CD8-positive, alpha-beta memory T cell (primary cell): ENCODE results near the gene GPX4. TPM values are rescaled to one million over a fixed set of nuclear protein-coding genes. Genes with fewer than 3 reads are reported as not detected.

Source experiments
- CTCF ChIA-PET: fragments of 350-600 bp; sonication (Branson Sonifier 250); formaldehyde crosslinking; loops from one replicate; lab custom pipeline; 2021; ENCODE audit warnings: antibody characterized with exemption; lab: Charles Lee
- POLR2A ChIA-PET: fragments of 350-600 bp; sonication (Branson Sonifier 250); formaldehyde crosslinking; loops from one replicate; lab custom pipeline; 2021; ENCODE audit warnings: antibody characterized with exemption; lab: Charles Lee
- DNase-seq, 5 donors: peaks; one replicate each; pipeline versions ENCODE4 v3.0.0 to v3.0.0-alpha.2; 2020 to 2022; ENCODE audit warnings: mixed read lengths in 1 of 5
- H3K27ac ChIP-seq: one replicate; pipeline ENCODE4 v1.7.0; 2013; ENCODE audit warnings: low read depth, mild to moderate bottlenecking, low read length, moderate library complexity
- H3K27me3 ChIP-seq: 2 replicates; pipeline ENCODE4 v1.7.0; 2013; ENCODE audit warnings: low read length, mild to moderate bottlenecking; ENCODE audit not compliant: insufficient read depth, poor library complexity, severe bottlenecking
- H3K36me3 ChIP-seq: 2 replicates; pipeline ENCODE4 v1.7.0; 2013; ENCODE audit warnings: mild to moderate bottlenecking, low read length, moderate library complexity; ENCODE audit not compliant: insufficient read depth
- H3K4me1 ChIP-seq: 2 replicates; pipeline ENCODE4 v1.7.0; 2013; ENCODE audit warnings: mild to moderate bottlenecking, low read length, moderate library complexity; ENCODE audit not compliant: insufficient read depth
- H3K4me3 ChIP-seq: 2 replicates; pipeline ENCODE4 v1.7.0; 2013; ENCODE audit warnings: mild to moderate bottlenecking, low read length
- H3K9me3 ChIP-seq: 2 replicates; pipeline ENCODE4 v1.7.0; 2013; ENCODE audit warnings: mild to moderate bottlenecking, low read length
- H3K27ac Mint-ChIP-seq, 8 donors: one replicate each; pipeline ENCODE4 v1.8.0; 2020 to 2021; ENCODE audit warnings: mixed read lengths in 8 of 8, mild to moderate bottlenecking in 6 of 8, inconsistent platforms in 3 of 8, moderate library complexity in 3 of 8
- H3K27me3 Mint-ChIP-seq, 2 donors: one replicate each; pipeline ENCODE4 v1.8.0; 2020 to 2021; ENCODE audit warnings: mixed read lengths in 2 of 2, mild to moderate bottlenecking in 1 of 2, moderate library complexity in 1 of 2
- H3K36me3 Mint-ChIP-seq, 3 donors: one replicate each; pipeline ENCODE4 v1.8.0; 2020 to 2021; ENCODE audit warnings: mixed read lengths in 3 of 3, inconsistent platforms in 1 of 3, mild to moderate bottlenecking in 1 of 3
- H3K4me1 Mint-ChIP-seq, 3 donors: one replicate each; pipeline ENCODE4 v1.8.0; 2020 to 2021; ENCODE audit warnings: mixed read lengths in 3 of 3, inconsistent platforms in 1 of 3, mild to moderate bottlenecking in 1 of 3
- H3K4me3 Mint-ChIP-seq, 7 donors: one replicate each; pipeline ENCODE4 v1.8.0; 2020 to 2021; ENCODE audit warnings: mixed read lengths in 7 of 7, mild to moderate bottlenecking in 6 of 7, moderate library complexity in 4 of 7, inconsistent platforms in 2 of 7
- H3K9me3 Mint-ChIP-seq, 5 donors: one replicate each; pipeline ENCODE4 v1.8.0; 2020 to 2022; ENCODE audit warnings: mixed read lengths in 5 of 5, mild to moderate bottlenecking in 3 of 5, moderate library complexity in 2 of 5, inconsistent platforms in 1 of 5
- polyA plus RNA-seq: library from polyadenylated mRNA; unstranded; fragments of 300-500 nt; fragmentation: Illumina TruSeq; gene quantifications from one replicate; pipeline ENCODE4 v1.2.3, GENCODE V29; 2021
- total RNA-seq, 2 experiments: library from RNA; stranded (reverse); gene quantifications; one replicate each; pipeline ENCODE4 v1.2.3, GENCODE V29; 2021

GPX4 gene
- total and polyA plus RNA-seq, 3 experiments from 2014 or later, result 222 to 373 (median 222) TPM

GRCh38 chr19:1093811-1094553 lies 9.8 kb upstream of the GPX4 start:
- ChIA-PET CTCF (interaction anchor here (0.8 to 2.6 kb wide), 8 partner anchors 8 to 29 kb away, joined by 3 to 11 read pairs (median 3); no protein-coding TSS in a partner anchor), POLR2A (interaction anchor here (0.5 to 3.4 kb wide), 12 partner anchors 9 to 189 kb away, joined by 3 to 13 read pairs (median 5); partner anchors contain the start of genes ABCA7, ARHGAP45 and GPX4)
- H3K36me3 Mint-ChIP-seq, result peaks cover 0 to 39% (median 0%) of the 10 kb centered on the region in 3 donors
- H3K4me1 ChIP-seq, result peaks cover 38% of the 10 kb centered on the region
- peak overlapping the region; percentile 84 for H3K4me3 ChIP-seq
- H3K27ac Mint-ChIP-seq, result peak overlapping the region in 7 of 8 donors; percentile 63 to 96 (median 84)
- no peaks in the 10 kb centered on the region for H3K9me3 ChIP-seq
- peak overlapping the region; percentile 85 to 98 (median 89) for H3K4me3 Mint-ChIP-seq
- peaks cover 33 to 62% (median 38%) of the 10 kb centered on the region in 3 donors for H3K4me1 Mint-ChIP-seq
- H3K9me3 Mint-ChIP-seq, result no peaks in the 10 kb centered on the region
- H3K27me3 Mint-ChIP-seq, result peaks cover 0 to 2% of the 10 kb centered on the region in 2 donors
- peaks cover 14% of the 10 kb centered on the region for H3K36me3 ChIP-seq
- no peak for DNase-seq
- no peaks in the 10 kb centered on the region for H3K27me3 ChIP-seq
- H3K27ac ChIP-seq, result peak overlapping the region; percentile 59

GRCh38 chr19:1094655-1094977 lies 9.2 kb upstream of the GPX4 start:
- Histone ChIP-seq H3K9me3 (no peaks in the 10 kb centered on the region), H3K27me3 (no peaks in the 10 kb centered on the region), H3K36me3 (peaks cover 14% of the 10 kb centered on the region), H3K4me1 (peaks cover 35% of the 10 kb centered on the region), H3K27ac (peak overlapping the region; percentile 59), H3K4me3 (peak overlapping the region; percentile 84)
- POLR2A ChIA-PET, result interaction anchor here (0.5 to 3.4 kb wide), 10 partner anchors 9 to 69 kb away, joined by 3 to 12 read pairs (median 5); partner anchors contain the start of genes ABCA7, ARHGAP45 and GPX4
- Mint-ChIP-seq H3K9me3 (no peaks in the 10 kb centered on the region), H3K27me3 (peaks cover 0 to 2% of the 10 kb centered on the region in 2 donors), H3K27ac (peak overlapping the region in 7 of 8 donors; percentile 63 to 98 (median 84)), H3K4me3 (peak overlapping the region; percentile 85 to 98 (median 89)), H3K36me3 (peaks cover 0 to 35% (median 0%) of the 10 kb centered on the region in 3 donors), H3K4me1 (peaks cover 34 to 57% (median 38%) of the 10 kb centered on the region in 3 donors)
- no peak for DNase-seq
- CTCF ChIA-PET, result interaction anchor here (1.1 to 2.6 kb wide), 6 partner anchors 8 to 75 kb away, joined by 3 to 11 read pairs (median 3); no protein-coding TSS in a partner anchor

- peak within 1 kb of the TSS; percentile 74 to 98 (median 90) for H3K27ac Mint-ChIP-seq
- peak within 1 kb of the TSS; percentile 59 for H3K27ac ChIP-seq
- CTCF ChIA-PET, result interaction anchor here (0.8 to 1.7 kb wide), 6 partner anchors 9 to 75 kb away, joined by 3 to 5 read pairs (median 3); no protein-coding TSS in a partner anchor
- peak within 1 kb of the TSS; percentile 84 for H3K4me3 ChIP-seq
- H3K4me1 Mint-ChIP-seq, result peaks cover 34 to 56% (median 38%) of the 10 kb centered on the region in 3 donors
- H3K9me3 ChIP-seq, result no peaks in the 10 kb centered on the region
- peaks cover 39% of the 10 kb centered on the region for H3K4me1 ChIP-seq
- peaks cover 14% of the 10 kb centered on the region for H3K36me3 ChIP-seq
- H3K27me3 ChIP-seq, result no peaks in the 10 kb centered on the region
- DNase-seq, result peak; percentile 98 to 99 (median 98)
- peaks cover 0 to 2% of the 10 kb centered on the region in 2 donors for H3K27me3 Mint-ChIP-seq
- POLR2A ChIA-PET, result interaction anchor here (0.7 to 3.4 kb wide), 11 partner anchors 8 to 64 kb away, joined by 3 to 12 read pairs (median 5); partner anchors contain the start of genes ABCA7, ARHGAP45 and GPX4
- peak within 1 kb of the TSS; percentile 85 to 98 (median 89) for H3K4me3 Mint-ChIP-seq
- peaks cover 0 to 34% (median 0%) of the 10 kb centered on the region in 3 donors for H3K36me3 Mint-ChIP-seq
- no peaks in the 10 kb centered on the region for H3K9me3 Mint-ChIP-seq
Observed at GRCh38 chr19:1094978-1095701, 8.7 kb upstream of the GPX4 start, which contains the start of gene POLR2E. Gene POLR2E, minus strand, starts transcription at chr19:1095375. Its CDS starts 60 bp downstream, at chr19:1095315.

GRCh38 chr19:1097810-1098176 lies 6.0 kb upstream of the GPX4 start:
- Mint-ChIP-seq H3K4me1 (peaks cover 42 to 62% (median 44%) of the 10 kb centered on the region in 3 donors), H3K4me3 (no peak overlapping the region), H3K27ac (peak overlapping the region in 2 of 8 donors; percentile 58 to 86), H3K9me3 (no peaks in the 10 kb centered on the region), H3K36me3 (peaks cover 0 to 17% (median 0%) of the 10 kb centered on the region in 3 donors), H3K27me3 (peaks cover 0 to 2% of the 10 kb centered on the region in 2 donors)
- Histone ChIP-seq H3K4me3 (no peak overlapping the region), H3K9me3 (no peaks in the 10 kb centered on the region), H3K36me3 (no peaks in the 10 kb centered on the region), H3K27me3 (no peaks in the 10 kb centered on the region), H3K4me1 (peaks cover 62% of the 10 kb centered on the region), H3K27ac (no peak overlapping the region)
- ChIA-PET POLR2A (no interaction called here), CTCF (interaction anchor here (1.0 kb wide), 1 partner anchor 15 kb away, joined by 3 read pairs; no protein-coding TSS in a partner anchor)
- DNase-seq, result no peak

- peak overlapping the region in 5 of 8 donors; percentile 56 to 87 (median 74) for H3K27ac Mint-ChIP-seq
- no peaks in the 10 kb centered on the region for H3K36me3 ChIP-seq
- ChIA-PET POLR2A (interaction anchor here (0.7 kb wide), 1 partner anchor 55 kb away, joined by 6 read pairs; no protein-coding TSS in a partner anchor), CTCF (interaction anchor here (1.0 kb wide), 1 partner anchor 15 kb away, joined by 3 read pairs; no protein-coding TSS in a partner anchor)
- H3K27me3 Mint-ChIP-seq, result peaks cover 0 to 2% of the 10 kb centered on the region in 2 donors
- H3K4me1 ChIP-seq, result peaks cover 64% of the 10 kb centered on the region
- H3K4me3 Mint-ChIP-seq, result peak overlapping the region in 2 of 7 donors; percentile 12 to 36
- peaks cover 41 to 62% (median 42%) of the 10 kb centered on the region in 3 donors for H3K4me1 Mint-ChIP-seq
- H3K9me3 Mint-ChIP-seq, result no peaks in the 10 kb centered on the region
- H3K27me3 ChIP-seq, result no peaks in the 10 kb centered on the region
- no peak overlapping the region for H3K27ac ChIP-seq
- no peaks in the 10 kb centered on the region for H3K9me3 ChIP-seq
- no peak overlapping the region for H3K4me3 ChIP-seq
- DNase-seq, result no peak
- peaks cover 0 to 11% (median 0%) of the 10 kb centered on the region in 3 donors for H3K36me3 Mint-ChIP-seq
Observed at GRCh38 chr19:1098177-1099051, 5.4 kb upstream of the GPX4 start.

GRCh38 chr19:1101337-1101698 lies 2.5 kb upstream of the GPX4 start:
- no peaks in the 10 kb centered on the region for H3K9me3 ChIP-seq
- peak overlapping the region in 4 of 7 donors; percentile 6 to 72 (median 26) for H3K4me3 Mint-ChIP-seq
- no peak for DNase-seq
- no peak overlapping the region for H3K4me3 ChIP-seq
- H3K27ac Mint-ChIP-seq, result peak overlapping the region in 7 of 8 donors; percentile 87 to 100 (median 93)
- no peaks in the 10 kb centered on the region for H3K27me3 ChIP-seq
- H3K4me1 ChIP-seq, result peaks cover 47% of the 10 kb centered on the region
- H3K36me3 Mint-ChIP-seq, result peaks cover 0 to 6% (median 0%) of the 10 kb centered on the region in 3 donors
- peak overlapping the region; percentile 4 for H3K27ac ChIP-seq
- H3K27me3 Mint-ChIP-seq, result no peaks in the 10 kb centered on the region
- POLR2A ChIA-PET, result no interaction called here
- peaks cover 25 to 46% (median 33%) of the 10 kb centered on the region in 3 donors for H3K4me1 Mint-ChIP-seq
- no peaks in the 10 kb centered on the region for H3K36me3 ChIP-seq
- CTCF ChIA-PET, result interaction anchor here (0.6 to 2.3 kb wide), 5 partner anchors 11 to 94 kb away, joined by 3 to 9 read pairs (median 4); no protein-coding TSS in a partner anchor
- H3K9me3 Mint-ChIP-seq, result peaks cover 0 to 2% (median 0%) of the 10 kb centered on the region in 5 donors
